ENCODE results near the gene KLF15. TPM values are rescaled to one million over a fixed set of nuclear protein-coding genes. Genes with fewer than 3 reads are reported as not detected.

KLF15 gene
- total RNA-seq, 1 donor from 2014 or later, result 19.3 TPM

GRCh38 chr3:126293370-126294082 is 63.7 kb downstream of the KLF15 start:
- Mint-ChIP-seq H3K4me3 (no peak overlapping the region), H3K27ac (ENCODE audit: unreplicated experiment) (no peak overlapping the region), H3K4me1 (peaks cover 19% of the 10 kb centered on the region), H3K9me3 (no peaks in the 10 kb centered on the region), H3K36me3 (ENCODE audit: low read depth) (peaks cover 1% of the 10 kb centered on the region), H3K27me3 (ENCODE audit: low read depth) (peaks cover 18% of the 10 kb centered on the region)
- DNase-seq (ENCODE audit: low read depth, low spot score), result no peak
- no peak for TF ChIP-seq CTCF (conservative IDR thresholded peaks at IDR 0.05)

Other genes with a start within 250 kb of the KLF15 start
- gene ALDH1L1, start 176.8 kb downstream of the KLF15 start, total RNA-seq, result 0.49 and 0.66 TPM in 2 replicates
- gene CFAP100, start 37.5 kb upstream of the KLF15 start, total RNA-seq, result 1.1 and 1.7 TPM in 2 replicates
- gene ZXDC, start 118.5 kb upstream of the KLF15 start, total RNA-seq, result 34.3 and 34.7 TPM in 2 replicates
- not detected in 2 replicates for gene UROC1, start 160.4 kb upstream of the KLF15 start, total RNA-seq
- gene CHST13, start 166.7 kb upstream of the KLF15 start, total RNA-seq, result 0.19 TPM in 1 of 2 replicates, not detected in the other
- not detected in 2 replicates for gene C3orf22, start 201.5 kb upstream of the KLF15 start, total RNA-seq

Measured in neural crest cell (in vitro differentiated cells).